Loucy (cell line): ENCODE measurements around the gene PLEK2.
"Not testable (repeated sequence)": the region's sequence is repeated elsewhere in the genome, so short reads cannot be mapped to it uniquely, and the experiment has no call there.

ENCODE experiments used
- H2AFZ ChIP-seq: fragments of 200-600 bp; sonication (generic); 2 replicates; pipeline ENCODE4 v1.6.0; 2016; ENCODE audit warnings: antibody characterized with exemption, mild to moderate bottlenecking, low read length, moderate library complexity
- H3F3A ChIP-seq: fragments of 200-600 bp; 2 replicates; pipeline ENCODE4 v1.6.0; 2016; ENCODE audit warnings: antibody characterized with exemption, low read depth, mild to moderate bottlenecking
- H3K27me3 ChIP-seq: fragments of 200-600 bp; sonication (generic); 2 replicates; pipeline ENCODE4 v1.6.1; 2014; ENCODE audit warnings: low read length, mild to moderate bottlenecking; ENCODE audit not compliant: insufficient read depth, poor library complexity, severe bottlenecking
- H3K36me3 ChIP-seq: fragments of 200-600 bp; sonication (generic); 2 replicates; pipeline ENCODE4 v1.6.1; 2016; ENCODE audit warnings: low read length; ENCODE audit not compliant: insufficient read depth
- H3K4me1 ChIP-seq: fragments of 200-600 bp; sonication (generic); 2 replicates; pipeline ENCODE4 v1.5.1; 2014; ENCODE audit warnings: low read length, mild to moderate bottlenecking; ENCODE audit not compliant: insufficient read depth, poor library complexity, severe bottlenecking
- H3K4me2 ChIP-seq: fragments of 200-600 bp; sonication (generic); 2 replicates; pipeline ENCODE4 v1.6.0; 2014; ENCODE audit warnings: antibody characterized with exemption, low read length, low read depth, mild to moderate bottlenecking; ENCODE audit not compliant: poor library complexity, severe bottlenecking
- H3K4me3 ChIP-seq: fragments of 200-600 bp; sonication (generic); 2 replicates; pipeline ENCODE4 v1.5.1; 2014; ENCODE audit warnings: low read length, mild to moderate bottlenecking, mixed read lengths; ENCODE audit not compliant: poor library complexity, severe bottlenecking
- H3K79me2 ChIP-seq: fragments of 200-600 bp; sonication (generic); 2 replicates; pipeline ENCODE4 v1.6.1; 2014; ENCODE audit warnings: low read length; ENCODE audit not compliant: insufficient read depth
- H3K9ac ChIP-seq: fragments of 200-600 bp; sonication (generic); 2 replicates; pipeline ENCODE4 v1.6.0; 2014; ENCODE audit warnings: mild to moderate bottlenecking, low read depth, low read length, moderate library complexity; ENCODE audit not compliant: poor library complexity, severe bottlenecking
- H3K9me2 ChIP-seq: fragments of 200-600 bp; sonication (generic); replicated peaks from 2 replicates; pipeline ENCODE4 v1.6.1; 2016; ENCODE audit warnings: low read depth, low read length, mixed read lengths
- H3K9me3 ChIP-seq: fragments of 200-600 bp; sonication (generic); 2 replicates; pipeline ENCODE4 v1.6.1; 2014; ENCODE audit warnings: mild to moderate bottlenecking, antibody characterized with exemption, low read length, low read depth; ENCODE audit not compliant: insufficient read depth
- H4K20me1 ChIP-seq: fragments of 200-600 bp; sonication (generic); 2 replicates; pipeline ENCODE4 v1.6.0; 2014; ENCODE audit warnings: antibody characterized with exemption, low read length, mild to moderate bottlenecking; ENCODE audit not compliant: insufficient read depth, poor library complexity, severe bottlenecking
- EZH2phosphoT487 ChIP-seq: fragments of 200-600 bp; IDR thresholded peaks from 2 replicates; pipeline ENCODE4 v1.6.1; 2018; ENCODE audit warnings: antibody characterized with exemption, mild to moderate bottlenecking, moderate library complexity, borderline replicate concordance
- TF ChIP-seq, protein P1 (sequence below): fragments of 200-600 bp; sonication (generic); conservative IDR thresholded peaks from 2 replicates; pipeline ENCODE4 v1.5.1; 2014; ENCODE audit warnings: mild to moderate bottlenecking, antibody characterized with exemption, low read length

Gene PLEK2

DNA sequence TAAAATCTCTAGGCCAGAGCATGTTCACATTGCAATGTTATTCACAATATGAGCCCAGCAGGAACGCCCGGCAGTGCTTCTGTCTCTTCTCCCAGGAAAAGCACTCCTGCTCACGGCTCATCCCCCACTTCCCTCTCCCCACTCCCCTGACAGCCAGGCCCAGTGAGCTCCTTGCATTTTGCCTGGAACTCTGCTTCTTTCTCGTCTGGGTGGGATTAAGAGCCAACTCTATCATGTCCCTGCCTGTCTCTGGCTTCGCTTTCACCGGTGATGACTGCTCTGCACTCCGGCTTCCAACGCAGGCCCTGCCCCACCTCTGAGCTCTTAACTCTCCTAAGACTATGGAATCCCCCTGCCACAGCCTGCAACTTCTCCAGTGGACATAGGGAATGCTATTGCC is 2.5 kb downstream of the PLEK2 start:
- Histone ChIP-seq H4K20me1 (no peaks in the 10 kb centered on the region), H3K9me3 (no peaks in the 10 kb centered on the region), H2AFZ (no peak overlapping the region), H3K4me2 (no peak overlapping the region), H3K27me3 (no peaks in the 10 kb centered on the region), H3K4me1 (peaks cover 1% of the 10 kb centered on the region), H3K4me3 (no peak overlapping the region), H3K9ac (no peak overlapping the region), H3K79me2 (no peaks in the 10 kb centered on the region), H3K36me3 (no peaks in the 10 kb centered on the region), H3K9me2 (no peaks in the 10 kb centered on the region), H3F3A (no peaks in the 10 kb centered on the region)
- TF ChIP-seq, protein P1, sequence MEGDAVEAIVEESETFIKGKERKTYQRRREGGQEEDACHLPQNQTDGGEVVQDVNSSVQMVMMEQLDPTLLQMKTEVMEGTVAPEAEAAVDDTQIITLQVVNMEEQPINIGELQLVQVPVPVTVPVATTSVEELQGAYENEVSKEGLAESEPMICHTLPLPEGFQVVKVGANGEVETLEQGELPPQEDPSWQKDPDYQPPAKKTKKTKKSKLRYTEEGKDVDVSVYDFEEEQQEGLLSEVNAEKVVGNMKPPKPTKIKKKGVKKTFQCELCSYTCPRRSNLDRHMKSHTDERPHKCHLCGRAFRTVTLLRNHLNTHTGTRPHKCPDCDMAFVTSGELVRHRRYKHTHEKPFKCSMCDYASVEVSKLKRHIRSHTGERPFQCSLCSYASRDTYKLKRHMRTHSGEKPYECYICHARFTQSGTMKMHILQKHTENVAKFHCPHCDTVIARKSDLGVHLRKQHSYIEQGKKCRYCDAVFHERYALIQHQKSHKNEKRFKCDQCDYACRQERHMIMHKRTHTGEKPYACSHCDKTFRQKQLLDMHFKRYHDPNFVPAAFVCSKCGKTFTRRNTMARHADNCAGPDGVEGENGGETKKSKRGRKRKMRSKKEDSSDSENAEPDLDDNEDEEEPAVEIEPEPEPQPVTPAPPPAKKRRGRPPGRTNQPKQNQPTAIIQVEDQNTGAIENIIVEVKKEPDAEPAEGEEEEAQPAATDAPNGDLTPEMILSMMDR, result no peak
- TF ChIP-seq EZH2phosphoT487, result no peak

DNA sequence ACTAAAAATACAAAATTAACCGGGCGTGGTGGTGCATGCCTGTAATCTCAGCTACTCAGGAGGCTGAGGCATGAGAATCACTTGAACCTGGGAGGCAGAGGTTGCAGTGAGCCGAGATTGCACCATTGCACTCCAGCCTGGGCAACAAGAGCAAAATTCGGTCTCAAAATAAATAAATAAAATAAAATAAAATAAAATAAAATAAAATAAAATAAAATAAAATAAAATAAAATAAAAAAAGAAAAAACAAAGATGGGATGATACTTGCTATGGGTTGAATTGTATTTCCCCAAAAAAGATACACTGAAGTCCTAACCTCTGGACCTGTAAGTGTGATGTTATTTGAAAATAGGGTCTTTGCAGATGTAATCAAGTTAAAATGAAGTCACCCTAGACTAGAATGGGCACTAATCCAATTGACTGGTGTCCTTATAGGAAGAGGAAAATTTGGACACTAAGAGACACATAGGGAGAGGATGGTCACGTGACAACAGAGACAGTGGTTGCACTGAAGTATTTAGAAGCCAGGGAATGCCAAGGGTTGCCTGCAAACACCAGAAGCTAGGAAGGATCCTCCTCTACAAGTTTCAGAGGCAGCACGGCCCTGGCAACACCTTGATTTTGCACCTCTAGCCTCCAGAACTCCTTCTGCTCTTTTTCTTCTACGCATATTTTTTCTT is 3.7 kb downstream of the PLEK2 start:
- H3K4me3 ChIP-seq, H3K9me2 ChIP-seq, H3K9me3 ChIP-seq, H4K20me1 ChIP-seq, H3K27me3 ChIP-seq, H3K36me3 ChIP-seq, H2AFZ ChIP-seq, H3K4me1 ChIP-seq, H3K4me2 ChIP-seq, H3K9ac ChIP-seq, H3K79me2 ChIP-seq, H3F3A ChIP-seq: not testable (repeated sequence)

DNA sequence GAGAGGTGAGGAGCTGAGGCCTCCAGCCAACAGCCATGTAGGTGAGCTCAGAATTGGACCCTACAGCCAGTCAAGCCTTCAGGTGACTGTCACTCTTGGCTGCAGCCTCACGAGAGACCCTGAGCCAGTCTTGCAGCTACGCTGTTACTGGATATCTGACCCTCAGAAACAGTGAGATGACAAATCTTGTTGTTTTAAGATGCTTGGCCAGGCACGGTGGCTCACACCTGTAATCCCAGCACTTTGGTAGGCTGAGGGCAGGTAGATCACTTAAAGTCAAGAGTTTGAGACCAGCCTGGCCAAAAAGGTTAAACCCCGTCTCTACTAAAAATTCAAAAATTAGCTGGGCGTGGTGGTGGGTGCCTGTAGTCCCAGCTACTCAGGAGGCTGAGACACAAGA is 6.2 kb downstream of the PLEK2 start:
- Histone ChIP-seq H3K4me3 (no peak overlapping the region), H3K9ac (no peak overlapping the region), H3K4me2 (no peak overlapping the region), H4K20me1 (no peaks in the 10 kb centered on the region), H3K9me2 (no peaks in the 10 kb centered on the region), H3K9me3 (no peaks in the 10 kb centered on the region), H3K36me3 (no peaks in the 10 kb centered on the region), H3K4me1 (no peaks in the 10 kb centered on the region), H3K27me3 (no peaks in the 10 kb centered on the region), H3K79me2 (no peaks in the 10 kb centered on the region), H2AFZ (no peak overlapping the region), H3F3A (no peaks in the 10 kb centered on the region)
- no peak for TF ChIP-seq EZH2phosphoT487
- TF ChIP-seq, protein P1, result no peak

DNA sequence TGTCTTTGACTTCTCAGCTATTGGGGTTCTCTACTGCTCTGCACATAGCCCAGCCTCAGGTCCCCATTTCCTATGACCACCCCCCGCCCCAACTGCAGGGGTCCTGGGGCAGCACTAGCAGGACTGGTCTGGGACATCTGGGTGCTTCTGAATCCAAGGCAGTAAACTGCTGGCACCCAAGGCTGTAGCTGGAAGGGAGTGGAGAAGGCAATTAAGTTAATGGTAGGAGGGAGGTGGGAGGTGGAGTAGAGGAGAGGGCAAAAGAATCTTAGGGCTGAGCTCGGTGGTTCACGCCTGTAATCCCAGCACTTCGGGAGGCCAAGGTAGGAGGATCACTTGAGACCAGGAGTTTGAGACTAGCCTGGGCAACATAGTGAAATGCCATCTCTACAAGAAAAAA is 11.5 kb downstream of the PLEK2 start:
- no peaks in the 10 kb centered on the region for H3K9me2 ChIP-seq
- H3K4me3 ChIP-seq, result no peak overlapping the region
- H4K20me1 ChIP-seq, result no peaks in the 10 kb centered on the region
- no peak for TF ChIP-seq EZH2phosphoT487
- TF ChIP-seq, protein P1, result no peak
- no peak overlapping the region for H2AFZ ChIP-seq
- no peaks in the 10 kb centered on the region for H3K9me3 ChIP-seq
- no peaks in the 10 kb centered on the region for H3F3A ChIP-seq
- no peaks in the 10 kb centered on the region for H3K4me1 ChIP-seq
- H3K79me2 ChIP-seq, result no peaks in the 10 kb centered on the region
- no peaks in the 10 kb centered on the region for H3K36me3 ChIP-seq
- no peak overlapping the region for H3K9ac ChIP-seq
- no peak overlapping the region for H3K4me2 ChIP-seq
- H3K27me3 ChIP-seq, result no peaks in the 10 kb centered on the region
